Neural cell (in vitro differentiated cells): ENCODE data around the gene MAST4. TPM values are rescaled to one million over a fixed set of nuclear protein-coding genes. Genes with fewer than 3 reads are reported as not detected.

Source experiments
- H2AFZ ChIP-seq: fragments of 200-600, 300-800 bp; sonication (generic), shearing (Covaris generic); 2 replicates; pipeline ENCODE4 v1.6.0; 2014; ENCODE audit warnings: low read depth, mild to moderate bottlenecking, antibody characterized with exemption, low read length, moderate library complexity
- H3F3A ChIP-seq: fragments of 200-600 bp; shearing (Covaris generic); 2 replicates; pipeline ENCODE4 v1.6.1; 2016; ENCODE audit warnings: mild to moderate bottlenecking, moderate library complexity, mixed read lengths, antibody characterized with exemption, low read length; ENCODE audit not compliant: insufficient read depth, poor library complexity, severe bottlenecking
- H3K27ac ChIP-seq: fragments of 200-600, 300-800 bp; sonication (generic), shearing (Covaris generic); 2 replicates; pipeline ENCODE4 v1.5.1; 2014; ENCODE audit warnings: mild to moderate bottlenecking, low read length, moderate library complexity
- H3K27me3 ChIP-seq: fragments of 300-800, 200-600 bp; sonication (generic), shearing (Covaris generic); 2 replicates; pipeline ENCODE4 v1.6.0; 2014; ENCODE audit warnings: mild to moderate bottlenecking, low read depth, low read length, moderate library complexity; ENCODE audit not compliant: insufficient read depth
- H3K36me3 ChIP-seq: fragments of 300-800, 200-600 bp; sonication (generic), shearing (Covaris generic); 2 replicates; pipeline ENCODE4 v1.5.1; 2014; ENCODE audit warnings: mild to moderate bottlenecking, antibody characterized with exemption, low read length, moderate library complexity; ENCODE audit not compliant: insufficient read depth
- H3K4me2 ChIP-seq: fragments of 300-800, 200-600 bp; sonication (generic), shearing (Covaris generic); 2 replicates; pipeline ENCODE4 v1.6.0; 2014; ENCODE audit warnings: mild to moderate bottlenecking, low read length
- H3K4me3 ChIP-seq: fragments of 300-800, 200-600 bp; sonication (generic), shearing (Covaris generic); 2 replicates; pipeline ENCODE4 v1.5.1; 2014; ENCODE audit warnings: mild to moderate bottlenecking, low read length, moderate library complexity
- H3K79me2 ChIP-seq: fragments of 200-600 bp; shearing (Covaris generic); replicated peaks from 2 replicates; pipeline ENCODE4 v1.6.0; 2014; ENCODE audit warnings: mild to moderate bottlenecking, low read length, moderate library complexity; ENCODE audit not compliant: insufficient read depth
- H3K9ac ChIP-seq: fragments of 300-800, 200-600 bp; sonication (generic), shearing (Covaris generic); 2 replicates; pipeline ENCODE4 v1.6.1; 2016; ENCODE audit warnings: mild to moderate bottlenecking, low read length, mixed read lengths
- H3K9me2 ChIP-seq: fragments of 200-600 bp; shearing (Covaris generic); 2 replicates; pipeline ENCODE4 v1.6.1; 2016; ENCODE audit warnings: mild to moderate bottlenecking, low read length, mixed read lengths; ENCODE audit not compliant: insufficient read depth
- H3K9me3 ChIP-seq: fragments of 200-600, 300-800 bp; sonication (generic), shearing (Covaris generic); 2 replicates; pipeline ENCODE4 v1.6.1; 2016; ENCODE audit warnings: mild to moderate bottlenecking, mixed run types, low read length, moderate library complexity, mixed read lengths
- H4K20me1 ChIP-seq: fragments of 200-600 bp; shearing (Covaris generic); 2 replicates; pipeline ENCODE4 v1.6.1; 2016; ENCODE audit warnings: mild to moderate bottlenecking, mixed run types; ENCODE audit not compliant: insufficient read depth
- EP300 ChIP-seq: fragments of 450-650 bp; conservative IDR thresholded peaks from 2 replicates; pipeline ENCODE4 v1.6.1; 2014; ENCODE audit warnings: antibody characterized with exemption, mild to moderate bottlenecking, moderate library complexity; ENCODE audit not compliant: poor library complexity, severe bottlenecking
- EZH2 ChIP-seq: fragments of 200-600, 300-800 bp; shearing (Covaris generic), sonication (generic); IDR thresholded peaks from 2 replicates; pipeline ENCODE4 v1.6.1; 2014; ENCODE audit warnings: antibody characterized with exemption, low read length, borderline replicate concordance, mild to moderate bottlenecking; ENCODE audit not compliant: insufficient read depth, poor library complexity, severe bottlenecking
- MXI1 ChIP-seq: fragments of 450-650 bp; conservative IDR thresholded peaks from 2 replicates; pipeline ENCODE4 v1.6.1; 2014; ENCODE audit warnings: antibody characterized with exemption, mild to moderate bottlenecking; ENCODE audit not compliant: poor library complexity, severe bottlenecking
- POLR2AphosphoS5 ChIP-seq: IDR thresholded peaks from 2 replicates; pipeline ENCODE4 v1.6.1; 2012
- RAD21 ChIP-seq: fragments of 450-650 bp; conservative IDR thresholded peaks from 2 replicates; pipeline ENCODE4 v1.6.1; 2014; ENCODE audit warnings: antibody characterized with exemption, mild to moderate bottlenecking, moderate library complexity
- SMC3 ChIP-seq: fragments of 450-650 bp; conservative IDR thresholded peaks from 2 replicates; pipeline ENCODE4 v1.6.1; 2014; ENCODE audit warnings: antibody characterized with exemption, mild to moderate bottlenecking, moderate library complexity; ENCODE audit not compliant: poor library complexity
- TAF1 ChIP-seq: IDR thresholded peaks from 2 replicates; pipeline ENCODE4 v1.6.1; 2012; ENCODE audit warnings: low read depth
- polyA plus RNA-seq: library from polyadenylated mRNA; depleted of rRNA; stranded (reverse); fragments of >200 nt; gene quantifications from 2 replicates; pipeline ENCODE4 v1.2.3, GENCODE V29; 2014
- TF ChIP-seq, protein P1 (sequence below): IDR thresholded peaks from 2 replicates; pipeline ENCODE4 v1.6.1; 2012; ENCODE audit warnings: borderline replicate concordance
- TF ChIP-seq, protein P2 (sequence below): fragments of 450-650 bp; IDR thresholded peaks from 2 replicates; pipeline ENCODE4 v1.5.1; 2014; ENCODE audit warnings: antibody characterized with exemption, mild to moderate bottlenecking, moderate library complexity; ENCODE audit not compliant: poor library complexity, severe bottlenecking

Gene MAST4
- polyA plus RNA-seq, 1 donor from 2014 or later, result 2.3 TPM

DNA sequence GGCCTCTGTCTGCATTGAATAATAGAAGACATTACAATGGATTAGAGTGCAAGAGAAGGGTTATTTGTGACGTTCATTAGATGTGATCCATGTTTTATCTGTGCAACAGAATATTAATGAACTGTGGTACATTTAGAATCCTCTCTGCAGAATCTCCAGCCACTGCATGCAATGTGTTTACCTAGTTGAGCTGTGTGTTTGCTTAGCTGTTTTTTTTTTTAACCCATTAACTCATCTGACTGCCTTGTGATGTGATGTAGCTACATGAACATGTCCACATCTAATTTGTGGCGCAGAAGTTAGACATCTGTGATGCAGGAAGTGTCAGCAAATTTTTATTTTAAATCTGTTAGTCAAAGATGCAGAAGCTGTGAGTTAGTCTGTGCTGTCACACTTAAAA is 363.5 kb downstream of the MAST4 start:
- Histone ChIP-seq H3K9me2 (no peaks in the 10 kb centered on the region), H4K20me1 (no peaks in the 10 kb centered on the region), H3K27me3 (no peaks in the 10 kb centered on the region), H3K79me2 (no peaks in the 10 kb centered on the region), H3K4me2 (peak overlapping the region; percentile 43), H2AFZ (peak overlapping the region; percentile 48), H3K36me3 (no peaks in the 10 kb centered on the region), H3K9me3 (no peaks in the 10 kb centered on the region), H3K27ac (peak overlapping the region; percentile 37), H3F3A (no peaks in the 10 kb centered on the region), H3K4me3 (peak overlapping the region; percentile 55), H3K9ac (peak overlapping the region; percentile 41)
- TF ChIP-seq MXI1 (no peak), SMC3 (no peak), TAF1 (no peak), RAD21 (no peak), EZH2 (no peak), EP300 (no peak), POLR2AphosphoS5 (no peak)
- TF ChIP-seq, protein P1, sequence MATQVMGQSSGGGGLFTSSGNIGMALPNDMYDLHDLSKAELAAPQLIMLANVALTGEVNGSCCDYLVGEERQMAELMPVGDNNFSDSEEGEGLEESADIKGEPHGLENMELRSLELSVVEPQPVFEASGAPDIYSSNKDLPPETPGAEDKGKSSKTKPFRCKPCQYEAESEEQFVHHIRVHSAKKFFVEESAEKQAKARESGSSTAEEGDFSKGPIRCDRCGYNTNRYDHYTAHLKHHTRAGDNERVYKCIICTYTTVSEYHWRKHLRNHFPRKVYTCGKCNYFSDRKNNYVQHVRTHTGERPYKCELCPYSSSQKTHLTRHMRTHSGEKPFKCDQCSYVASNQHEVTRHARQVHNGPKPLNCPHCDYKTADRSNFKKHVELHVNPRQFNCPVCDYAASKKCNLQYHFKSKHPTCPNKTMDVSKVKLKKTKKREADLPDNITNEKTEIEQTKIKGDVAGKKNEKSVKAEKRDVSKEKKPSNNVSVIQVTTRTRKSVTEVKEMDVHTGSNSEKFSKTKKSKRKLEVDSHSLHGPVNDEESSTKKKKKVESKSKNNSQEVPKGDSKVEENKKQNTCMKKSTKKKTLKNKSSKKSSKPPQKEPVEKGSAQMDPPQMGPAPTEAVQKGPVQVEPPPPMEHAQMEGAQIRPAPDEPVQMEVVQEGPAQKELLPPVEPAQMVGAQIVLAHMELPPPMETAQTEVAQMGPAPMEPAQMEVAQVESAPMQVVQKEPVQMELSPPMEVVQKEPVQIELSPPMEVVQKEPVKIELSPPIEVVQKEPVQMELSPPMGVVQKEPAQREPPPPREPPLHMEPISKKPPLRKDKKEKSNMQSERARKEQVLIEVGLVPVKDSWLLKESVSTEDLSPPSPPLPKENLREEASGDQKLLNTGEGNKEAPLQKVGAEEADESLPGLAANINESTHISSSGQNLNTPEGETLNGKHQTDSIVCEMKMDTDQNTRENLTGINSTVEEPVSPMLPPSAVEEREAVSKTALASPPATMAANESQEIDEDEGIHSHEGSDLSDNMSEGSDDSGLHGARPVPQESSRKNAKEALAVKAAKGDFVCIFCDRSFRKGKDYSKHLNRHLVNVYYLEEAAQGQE, result no peak
- TF ChIP-seq, protein P2, sequence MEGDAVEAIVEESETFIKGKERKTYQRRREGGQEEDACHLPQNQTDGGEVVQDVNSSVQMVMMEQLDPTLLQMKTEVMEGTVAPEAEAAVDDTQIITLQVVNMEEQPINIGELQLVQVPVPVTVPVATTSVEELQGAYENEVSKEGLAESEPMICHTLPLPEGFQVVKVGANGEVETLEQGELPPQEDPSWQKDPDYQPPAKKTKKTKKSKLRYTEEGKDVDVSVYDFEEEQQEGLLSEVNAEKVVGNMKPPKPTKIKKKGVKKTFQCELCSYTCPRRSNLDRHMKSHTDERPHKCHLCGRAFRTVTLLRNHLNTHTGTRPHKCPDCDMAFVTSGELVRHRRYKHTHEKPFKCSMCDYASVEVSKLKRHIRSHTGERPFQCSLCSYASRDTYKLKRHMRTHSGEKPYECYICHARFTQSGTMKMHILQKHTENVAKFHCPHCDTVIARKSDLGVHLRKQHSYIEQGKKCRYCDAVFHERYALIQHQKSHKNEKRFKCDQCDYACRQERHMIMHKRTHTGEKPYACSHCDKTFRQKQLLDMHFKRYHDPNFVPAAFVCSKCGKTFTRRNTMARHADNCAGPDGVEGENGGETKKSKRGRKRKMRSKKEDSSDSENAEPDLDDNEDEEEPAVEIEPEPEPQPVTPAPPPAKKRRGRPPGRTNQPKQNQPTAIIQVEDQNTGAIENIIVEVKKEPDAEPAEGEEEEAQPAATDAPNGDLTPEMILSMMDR, result no peak

- Histone ChIP-seq H3K9ac (no peak overlapping the region), H4K20me1 (no peaks in the 10 kb centered on the region), H3K9me3 (no peaks in the 10 kb centered on the region), H3K27me3 (no peaks in the 10 kb centered on the region), H3K4me3 (peak overlapping the region; percentile 55), H2AFZ (no peak overlapping the region), H3K27ac (no peak overlapping the region), H3F3A (no peaks in the 10 kb centered on the region), H3K36me3 (no peaks in the 10 kb centered on the region), H3K9me2 (no peaks in the 10 kb centered on the region), H3K4me2 (peak overlapping the region; percentile 43), H3K79me2 (no peaks in the 10 kb centered on the region)
- TF ChIP-seq EP300 (no peak), POLR2AphosphoS5 (no peak), MXI1 (no peak), TAF1 (no peak), SMC3 (no peak), RAD21 (no peak), EZH2 (no peak)
- TF ChIP-seq, protein P1, result no peak
- TF ChIP-seq, protein P2, result no peak
These were observed 364.4 kb downstream of the MAST4 start for GRCh38 chr5:66960369-66961137.
